WTC11 (cell line): ENCODE data around the gene FST. TPM values are rescaled to one million over a fixed set of nuclear protein-coding genes. Genes with fewer than 3 reads are reported as not detected.

Experiments
- ATAC-seq: fragments of 200-7000 bp; cut with Tn5 transposase; 2 replicates; pipeline ENCODE4 v1.10.0; 2021; ENCODE audit warnings: mild to moderate bottlenecking, moderate library complexity
- CTCF ChIA-PET: fragments of 300-600 bp; sonication (Branson Sonifier 250); formaldehyde crosslinking; loops from one replicate; lab custom pipeline; 2021; ENCODE audit warnings: antibody characterized with exemption; lab: Charles Lee
- POLR2A ChIA-PET: fragments of 350-600 bp; sonication (Branson Sonifier 250); formaldehyde crosslinking; loops from one replicate; lab custom pipeline; 2021; ENCODE audit warnings: antibody characterized with exemption; lab: Charles Lee
- DNase-seq: peaks from one replicate; pipeline ENCODE4 v3.0.0; 2021; ENCODE audit warnings: low spot score
- H3K27ac Mint-ChIP-seq: 2 replicates; pipeline ENCODE4 v1.8.0; 2021; ENCODE audit warnings: mixed read lengths
- H3K27me3 Mint-ChIP-seq: 2 replicates; pipeline ENCODE4 v1.8.0; 2021; ENCODE audit warnings: low read depth, mild to moderate bottlenecking, moderate library complexity, mixed read lengths
- H3K36me3 Mint-ChIP-seq: 2 replicates; pipeline ENCODE4 v1.8.0; 2021; ENCODE audit warnings: mixed read lengths
- H3K4me1 Mint-ChIP-seq: 2 replicates; pipeline ENCODE4 v1.8.0; 2022; ENCODE audit warnings: mixed read lengths
- H3K4me3 Mint-ChIP-seq: 2 replicates; pipeline ENCODE4 v1.8.0; 2021; ENCODE audit warnings: mild to moderate bottlenecking, moderate library complexity, mixed read lengths
- H3K9me3 Mint-ChIP-seq: 2 replicates; pipeline ENCODE4 v1.8.0; 2021; ENCODE audit warnings: mixed read lengths
- CREM ChIP-seq: sonication (generic); formaldehyde crosslinking; IDR thresholded peaks from 2 replicates; pipeline ENCODE4 v1.8.1; 2022; ENCODE audit warnings: mild to moderate bottlenecking, missing genetic modification reagents, moderate library complexity
- FOXK1 ChIP-seq: sonication (generic); formaldehyde crosslinking; IDR thresholded peaks from 2 replicates; pipeline ENCODE4 v1.8.0; 2022; ENCODE audit warnings: mild to moderate bottlenecking, moderate library complexity, missing genetic modification reagents
- GRHL2 ChIP-seq: fragments of 250-450 bp; sonication (Bioruptor Pico); IDR thresholded peaks from 2 replicates; pipeline ENCODE4 v1.8.0; 2022; ENCODE audit warnings: mild to moderate bottlenecking, moderate library complexity; ENCODE audit not compliant: insufficient replicate concordance, severe bottlenecking
- HMGA2 ChIP-seq: fragments of 250-450 bp; sonication (Bioruptor Pico); IDR thresholded peaks from 2 replicates; pipeline ENCODE4 v1.4.0; 2021; ENCODE audit warnings: mild to moderate bottlenecking, moderate library complexity
- JUN ChIP-seq: sonication (generic); formaldehyde crosslinking; IDR thresholded peaks from 2 replicates; pipeline ENCODE4 v1.8.0; 2023; ENCODE audit warnings: mild to moderate bottlenecking, missing genetic modification reagents
- NFE2L1 ChIP-seq: sonication (generic); formaldehyde crosslinking; IDR thresholded peaks from 2 replicates; pipeline ENCODE4 v1.8.1; 2023; ENCODE audit warnings: missing genetic modification reagents
- SMAD4 ChIP-seq: sonication (generic); formaldehyde crosslinking; IDR thresholded peaks from 2 replicates; pipeline ENCODE4 v1.8.0; 2022; ENCODE audit warnings: mild to moderate bottlenecking, missing genetic modification reagents
- SOX15 ChIP-seq: fragments of 250-450 bp; sonication (Bioruptor Pico); IDR thresholded peaks from 2 replicates; pipeline ENCODE4 v1.9.0; 2021; ENCODE audit warnings: mild to moderate bottlenecking
- ZNF219 ChIP-seq: sonication (generic); formaldehyde crosslinking; IDR thresholded peaks from 2 replicates; pipeline ENCODE4 v1.8.0; 2023; ENCODE audit warnings: missing genetic modification reagents, mild to moderate bottlenecking, borderline replicate concordance
- ZNF671 ChIP-seq: fragments of 250-450 bp; sonication (Bioruptor Pico); IDR thresholded peaks from 2 replicates; pipeline ENCODE4 v1.8.0; 2021; ENCODE audit warnings: mild to moderate bottlenecking
- total RNA-seq: library from RNA; stranded (reverse); gene quantifications from 3 replicates; pipeline ENCODE4 v1.2.3, GENCODE V29; 2021
- TF ChIP-seq, protein P1 (sequence below): fragments of 250-450 bp; sonication (Bioruptor Pico); conservative IDR thresholded peaks from 2 replicates; pipeline ENCODE4 v1.9.0; 2021; ENCODE audit warnings: mild to moderate bottlenecking
- TF ChIP-seq, protein P2 (sequence below): sonication (generic); formaldehyde crosslinking; IDR thresholded peaks from 2 replicates; pipeline ENCODE4 v1.8.1; 2023; ENCODE audit warnings: mild to moderate bottlenecking, missing genetic modification reagents
- TF ChIP-seq, protein P3 (sequence below): sonication (generic); formaldehyde crosslinking; IDR thresholded peaks from 2 replicates; pipeline ENCODE4 v1.8.0; 2023; ENCODE audit warnings: missing genetic modification reagents, mild to moderate bottlenecking, borderline replicate concordance
- TF ChIP-seq, protein P4 (sequence below): sonication (generic); formaldehyde crosslinking; IDR thresholded peaks from 2 replicates; pipeline ENCODE4 v1.8.0; 2022; ENCODE audit warnings: mild to moderate bottlenecking, missing genetic modification reagents
- TF ChIP-seq, protein P5 (sequence below): sonication (generic); formaldehyde crosslinking; IDR thresholded peaks from 2 replicates; pipeline ENCODE4 v1.8.1; 2022; ENCODE audit warnings: mild to moderate bottlenecking, moderate library complexity, missing genetic modification reagents
- TF ChIP-seq, protein P6 (sequence below): fragments of 250-450 bp; sonication (Bioruptor Pico); IDR thresholded peaks from 2 replicates; pipeline ENCODE4 v1.8.0; 2021; ENCODE audit warnings: mild to moderate bottlenecking
- TF ChIP-seq, protein P7 (sequence below): sonication (generic); formaldehyde crosslinking; IDR thresholded peaks from 2 replicates; pipeline ENCODE4 v1.8.1; 2023; ENCODE audit warnings: mild to moderate bottlenecking, missing genetic modification reagents, moderate library complexity

The FST gene
- total RNA-seq, 1 experiment from 2014 or later: 11.8 TPM

DNA sequence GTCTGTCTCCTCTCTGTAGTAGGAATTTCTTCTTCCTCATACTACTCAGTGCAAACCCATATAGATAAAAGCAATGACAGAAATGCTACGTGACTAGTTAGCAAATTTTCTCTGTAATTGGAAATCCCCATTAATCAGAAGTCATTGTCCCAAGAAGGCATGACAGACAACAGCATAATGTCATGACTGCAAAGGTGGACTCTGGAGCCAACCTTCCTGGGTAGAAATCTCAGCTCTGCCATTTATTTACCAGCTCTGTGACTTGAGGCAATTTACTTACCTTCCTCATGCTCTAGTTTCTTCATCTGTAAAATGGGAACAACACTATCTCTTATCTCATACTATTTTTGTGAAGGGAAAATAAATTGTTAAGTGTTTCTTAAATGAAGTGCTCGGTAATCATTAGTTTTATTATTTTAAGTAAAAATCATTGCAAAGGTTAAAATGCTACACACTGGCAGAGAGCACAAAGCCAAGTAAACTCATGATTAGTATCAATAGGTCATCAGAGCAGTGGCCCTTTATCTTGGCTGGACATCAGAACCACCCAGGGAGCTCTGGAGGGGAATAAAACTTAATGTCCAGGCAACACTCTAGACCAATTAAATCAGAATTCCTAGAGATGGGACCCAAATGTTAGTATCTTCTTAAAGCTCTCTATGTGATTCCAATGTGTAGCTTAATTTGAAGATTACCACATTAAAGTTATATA is 43.8 kb upstream of the FST start:
- no peaks in the 10 kb centered on the region for H3K4me1 Mint-ChIP-seq
- POLR2A ChIA-PET: no interaction called here
- no peak for TF ChIP-seq HMGA2 (CRISPR knock-in tag)
- TF ChIP-seq SMAD4: no peak
- TF ChIP-seq, protein P1, sequence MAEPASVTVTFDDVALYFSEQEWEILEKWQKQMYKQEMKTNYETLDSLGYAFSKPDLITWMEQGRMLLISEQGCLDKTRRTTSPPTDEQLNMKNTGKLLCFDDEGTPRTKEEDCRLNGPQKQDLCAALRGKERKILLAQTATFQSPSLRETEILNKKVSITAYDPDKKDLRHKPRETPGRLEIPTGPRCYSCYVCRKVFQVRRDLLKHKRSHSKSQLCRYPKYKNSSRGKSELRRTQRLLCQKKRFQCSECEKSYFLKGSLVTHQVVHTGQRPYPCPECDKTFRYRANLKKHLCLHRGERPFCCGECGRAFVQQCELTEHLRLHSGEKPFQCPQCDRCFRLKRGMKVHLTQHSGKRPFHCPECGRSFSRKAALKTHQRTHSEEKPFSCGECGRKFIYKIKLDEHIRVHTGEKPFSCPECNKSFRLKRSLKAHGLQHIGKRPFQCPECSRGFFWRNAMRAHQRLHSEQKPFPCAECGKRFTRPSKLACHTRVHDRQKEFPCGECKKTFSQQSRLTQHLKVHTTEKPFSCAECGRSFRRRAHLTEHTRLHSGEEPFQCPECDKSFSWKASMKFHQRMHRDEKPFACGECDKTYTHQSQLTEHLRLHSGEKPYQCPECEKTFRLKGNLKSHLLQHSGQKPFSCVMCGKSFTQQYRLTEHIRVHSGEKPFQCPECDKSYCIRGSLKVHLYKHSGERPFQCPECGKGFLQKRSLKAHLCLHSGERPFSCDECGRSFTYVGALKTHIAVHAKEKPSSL (CRISPR knock-in tag): no peak
- TF ChIP-seq, protein P2, sequence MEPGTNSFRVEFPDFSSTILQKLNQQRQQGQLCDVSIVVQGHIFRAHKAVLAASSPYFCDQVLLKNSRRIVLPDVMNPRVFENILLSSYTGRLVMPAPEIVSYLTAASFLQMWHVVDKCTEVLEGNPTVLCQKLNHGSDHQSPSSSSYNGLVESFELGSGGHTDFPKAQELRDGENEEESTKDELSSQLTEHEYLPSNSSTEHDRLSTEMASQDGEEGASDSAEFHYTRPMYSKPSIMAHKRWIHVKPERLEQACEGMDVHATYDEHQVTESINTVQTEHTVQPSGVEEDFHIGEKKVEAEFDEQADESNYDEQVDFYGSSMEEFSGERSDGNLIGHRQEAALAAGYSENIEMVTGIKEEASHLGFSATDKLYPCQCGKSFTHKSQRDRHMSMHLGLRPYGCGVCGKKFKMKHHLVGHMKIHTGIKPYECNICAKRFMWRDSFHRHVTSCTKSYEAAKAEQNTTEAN: no peak
- TF ChIP-seq, protein P3, sequence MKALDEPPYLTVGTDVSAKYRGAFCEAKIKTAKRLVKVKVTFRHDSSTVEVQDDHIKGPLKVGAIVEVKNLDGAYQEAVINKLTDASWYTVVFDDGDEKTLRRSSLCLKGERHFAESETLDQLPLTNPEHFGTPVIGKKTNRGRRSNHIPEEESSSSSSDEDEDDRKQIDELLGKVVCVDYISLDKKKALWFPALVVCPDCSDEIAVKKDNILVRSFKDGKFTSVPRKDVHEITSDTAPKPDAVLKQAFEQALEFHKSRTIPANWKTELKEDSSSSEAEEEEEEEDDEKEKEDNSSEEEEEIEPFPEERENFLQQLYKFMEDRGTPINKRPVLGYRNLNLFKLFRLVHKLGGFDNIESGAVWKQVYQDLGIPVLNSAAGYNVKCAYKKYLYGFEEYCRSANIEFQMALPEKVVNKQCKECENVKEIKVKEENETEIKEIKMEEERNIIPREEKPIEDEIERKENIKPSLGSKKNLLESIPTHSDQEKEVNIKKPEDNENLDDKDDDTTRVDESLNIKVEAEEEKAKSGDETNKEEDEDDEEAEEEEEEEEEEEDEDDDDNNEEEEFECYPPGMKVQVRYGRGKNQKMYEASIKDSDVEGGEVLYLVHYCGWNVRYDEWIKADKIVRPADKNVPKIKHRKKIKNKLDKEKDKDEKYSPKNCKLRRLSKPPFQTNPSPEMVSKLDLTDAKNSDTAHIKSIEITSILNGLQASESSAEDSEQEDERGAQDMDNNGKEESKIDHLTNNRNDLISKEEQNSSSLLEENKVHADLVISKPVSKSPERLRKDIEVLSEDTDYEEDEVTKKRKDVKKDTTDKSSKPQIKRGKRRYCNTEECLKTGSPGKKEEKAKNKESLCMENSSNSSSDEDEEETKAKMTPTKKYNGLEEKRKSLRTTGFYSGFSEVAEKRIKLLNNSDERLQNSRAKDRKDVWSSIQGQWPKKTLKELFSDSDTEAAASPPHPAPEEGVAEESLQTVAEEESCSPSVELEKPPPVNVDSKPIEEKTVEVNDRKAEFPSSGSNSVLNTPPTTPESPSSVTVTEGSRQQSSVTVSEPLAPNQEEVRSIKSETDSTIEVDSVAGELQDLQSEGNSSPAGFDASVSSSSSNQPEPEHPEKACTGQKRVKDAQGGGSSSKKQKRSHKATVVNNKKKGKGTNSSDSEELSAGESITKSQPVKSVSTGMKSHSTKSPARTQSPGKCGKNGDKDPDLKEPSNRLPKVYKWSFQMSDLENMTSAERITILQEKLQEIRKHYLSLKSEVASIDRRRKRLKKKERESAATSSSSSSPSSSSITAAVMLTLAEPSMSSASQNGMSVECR (CRISPR knock-in tag): no peak
- TF ChIP-seq, protein P4, sequence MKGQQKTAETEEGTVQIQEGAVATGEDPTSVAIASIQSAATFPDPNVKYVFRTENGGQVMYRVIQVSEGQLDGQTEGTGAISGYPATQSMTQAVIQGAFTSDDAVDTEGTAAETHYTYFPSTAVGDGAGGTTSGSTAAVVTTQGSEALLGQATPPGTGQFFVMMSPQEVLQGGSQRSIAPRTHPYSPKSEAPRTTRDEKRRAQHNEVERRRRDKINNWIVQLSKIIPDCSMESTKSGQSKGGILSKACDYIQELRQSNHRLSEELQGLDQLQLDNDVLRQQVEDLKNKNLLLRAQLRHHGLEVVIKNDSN (CRISPR knock-in tag): no peak
- TF ChIP-seq, protein P5, sequence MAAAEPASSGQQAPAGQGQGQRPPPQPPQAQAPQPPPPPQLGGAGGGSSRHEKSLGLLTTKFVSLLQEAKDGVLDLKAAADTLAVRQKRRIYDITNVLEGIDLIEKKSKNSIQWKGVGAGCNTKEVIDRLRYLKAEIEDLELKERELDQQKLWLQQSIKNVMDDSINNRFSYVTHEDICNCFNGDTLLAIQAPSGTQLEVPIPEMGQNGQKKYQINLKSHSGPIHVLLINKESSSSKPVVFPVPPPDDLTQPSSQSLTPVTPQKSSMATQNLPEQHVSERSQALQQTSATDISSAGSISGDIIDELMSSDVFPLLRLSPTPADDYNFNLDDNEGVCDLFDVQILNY: no peak
- TF ChIP-seq NFE2L1 (CRISPR knock-in tag): no peak
- TF ChIP-seq, protein P6, sequence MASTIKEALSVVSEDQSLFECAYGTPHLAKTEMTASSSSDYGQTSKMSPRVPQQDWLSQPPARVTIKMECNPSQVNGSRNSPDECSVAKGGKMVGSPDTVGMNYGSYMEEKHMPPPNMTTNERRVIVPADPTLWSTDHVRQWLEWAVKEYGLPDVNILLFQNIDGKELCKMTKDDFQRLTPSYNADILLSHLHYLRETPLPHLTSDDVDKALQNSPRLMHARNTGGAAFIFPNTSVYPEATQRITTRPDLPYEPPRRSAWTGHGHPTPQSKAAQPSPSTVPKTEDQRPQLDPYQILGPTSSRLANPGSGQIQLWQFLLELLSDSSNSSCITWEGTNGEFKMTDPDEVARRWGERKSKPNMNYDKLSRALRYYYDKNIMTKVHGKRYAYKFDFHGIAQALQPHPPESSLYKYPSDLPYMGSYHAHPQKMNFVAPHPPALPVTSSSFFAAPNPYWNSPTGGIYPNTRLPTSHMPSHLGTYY (CRISPR knock-in tag): no peak
- no peak for TF ChIP-seq FOXK1 (CRISPR knock-in tag)
- TF ChIP-seq ZNF219: no peak
- TF ChIP-seq SOX15: no peak
- no peak for TF ChIP-seq CREM (CRISPR knock-in tag)
- TF ChIP-seq JUN (CRISPR knock-in tag): no peak
- TF ChIP-seq, protein P7, sequence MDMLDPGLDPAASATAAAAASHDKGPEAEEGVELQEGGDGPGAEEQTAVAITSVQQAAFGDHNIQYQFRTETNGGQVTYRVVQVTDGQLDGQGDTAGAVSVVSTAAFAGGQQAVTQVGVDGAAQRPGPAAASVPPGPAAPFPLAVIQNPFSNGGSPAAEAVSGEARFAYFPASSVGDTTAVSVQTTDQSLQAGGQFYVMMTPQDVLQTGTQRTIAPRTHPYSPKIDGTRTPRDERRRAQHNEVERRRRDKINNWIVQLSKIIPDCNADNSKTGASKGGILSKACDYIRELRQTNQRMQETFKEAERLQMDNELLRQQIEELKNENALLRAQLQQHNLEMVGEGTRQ: no peak
- TF ChIP-seq GRHL2 (CRISPR knock-in tag): no peak
- TF ChIP-seq ZNF671: no peak
- TF ChIP-seq, all 79 proteins: peak for 0
- Mint-ChIP-seq H3K36me3 (no peaks in the 10 kb centered on the region), H3K27ac (no peak overlapping the region), H3K9me3 (peaks cover 6% of the 10 kb centered on the region; the same call in 1 of the 2 replicates), H3K4me3 (no peak overlapping the region), H3K27me3 (no peaks in the 10 kb centered on the region)
- ATAC-seq: no peak
- no peak for DNase-seq
- CTCF ChIA-PET: no interaction called here
